Panc1 (cell line): ENCODE results near the gene DGKD. TPM values are rescaled to one million over a fixed set of nuclear protein-coding genes. Genes with fewer than 3 reads are reported as not detected.

ENCODE experiments used
- ATAC-seq: fragments of 200-7000 bp; cut with Tn5 transposase; 2 replicates; pipeline ENCODE4 v1.9.1; 2020; ENCODE audit warnings: mild to moderate bottlenecking, moderate library complexity
- BruUV-seq: library from RNA; stranded (reverse); fragments of 400-500 nt; replicated peaks from 2 replicates; lab custom pipeline; 2021; lab: Mats Ljungman, UMichigan
- CTCF ChIA-PET: fragments of 300-600 bp; sonication (Branson Sonifier 250); formaldehyde crosslinking; loops from one replicate; lab custom pipeline; 2022; ENCODE audit warnings: antibody characterized with exemption; lab: Charles Lee
- POLR2A ChIA-PET: fragments of 300-600 bp; sonication (Branson Sonifier 250); formaldehyde crosslinking; loops from one replicate; lab custom pipeline; 2022; ENCODE audit warnings: antibody characterized with exemption; lab: Charles Lee
- DNase-seq: peaks from one replicate; pipeline ENCODE4 v3.0.0-alpha.2; 2010; ENCODE audit warnings: low read depth, low spot score
- H3K27ac ChIP-seq: 2 replicates; pipeline ENCODE4 v1.5.1; 2011; ENCODE audit warnings: mild to moderate bottlenecking, low read length, inconsistent platforms
- H3K27me3 ChIP-seq: fragments of 200-500 bp; sonication (Bioruptor generic); 2 replicates; pipeline ENCODE4 v1.6.0; 2014; ENCODE audit warnings: low read length, inconsistent platforms; ENCODE audit not compliant: control insufficient read depth, insufficient read depth
- H3K36me3 ChIP-seq: fragments of 200-500 bp; sonication (Bioruptor generic); 2 replicates; pipeline ENCODE4 v1.5.1; 2014; ENCODE audit warnings: inconsistent platforms, mild to moderate bottlenecking, low read length, moderate library complexity; ENCODE audit not compliant: control insufficient read depth, insufficient read depth
- H3K4me1 ChIP-seq: 2 replicates; pipeline ENCODE4 v1.5.1; 2011; ENCODE audit warnings: inconsistent platforms, mild to moderate bottlenecking, low read length, moderate library complexity; ENCODE audit not compliant: control insufficient read depth, insufficient read depth
- H3K4me3 ChIP-seq, 2 experiments: 2 replicates each; pipeline ENCODE4 v1.5.1; 2011 to 2012; ENCODE audit warnings: low read depth in 2 of 2, low read length in 2 of 2, mild to moderate bottlenecking in 2 of 2, inconsistent platforms in 1 of 2, moderate library complexity in 1 of 2
- H3K9me3 ChIP-seq: fragments of 200-500 bp; sonication (Bioruptor generic); 2 replicates; pipeline ENCODE4 v1.5.1; 2014; ENCODE audit warnings: low read depth, mild to moderate bottlenecking, inconsistent platforms, low read length, moderate library complexity; ENCODE audit not compliant: control insufficient read depth, insufficient read depth
- POLR2AphosphoS5 ChIP-seq: IDR thresholded peaks from 2 replicates; pipeline ENCODE4 v1.6.1; 2012; ENCODE audit warnings: mild to moderate bottlenecking, low read depth, low read length, moderate library complexity
- REST ChIP-seq, 2 experiments: IDR thresholded peaks; 2 replicates each; pipeline ENCODE4 v1.6.1; 2011 to 2012; ENCODE audit warnings: low read depth in 2 of 2, control low read depth in 1 of 2, low read length in 1 of 2, mild to moderate bottlenecking in 1 of 2, moderate library complexity in 1 of 2; ENCODE audit not compliant: insufficient read depth in 1 of 2
- SIN3A ChIP-seq: IDR thresholded peaks from 2 replicates; pipeline ENCODE4 v1.6.1; 2012; ENCODE audit warnings: low read depth, mild to moderate bottlenecking, low read length, moderate library complexity, borderline replicate concordance; ENCODE audit not compliant: insufficient read depth
- TCF7L2 ChIP-seq: IDR thresholded peaks from 2 replicates; pipeline ENCODE4 v1.6.1; 2011; ENCODE audit warnings: mild to moderate bottlenecking, low read depth, low read length, inconsistent platforms
- in situ Hi-C: cut with HindIII; loops from 2 replicates; pipeline ENCODE4 v1.10.0; 2016; ENCODE audit warnings: low sequenced_read_pairs, low pct_unique_long_range_greater_than_20kb
- intact Hi-C: fragments of 100-400 bp; cut with micrococcal nuclease; formaldehyde crosslinking; loops from one replicate; pipeline ENCODE4 v1.10.0; 2022; ENCODE audit not compliant: unreplicated experiment
- total RNA-seq: library from RNA; stranded (reverse); gene quantifications from one replicate; pipeline ENCODE4 v1.2.1, GENCODE V29; 2021; ENCODE audit not compliant: unreplicated experiment
- TF ChIP-seq, protein P1 (sequence below): fragments of 450-650 bp; IDR thresholded peaks from 2 replicates; pipeline ENCODE4 v1.5.1; 2017; ENCODE audit warnings: mild to moderate bottlenecking

DGKD gene
- total RNA-seq, 1 experiment from 2014 or later = 89.0 TPM

GRCh38 chr2:233455491-233455890 is 101.2 kb downstream of the DGKD start:
- Histone ChIP-seq H3K36me3 (peaks cover 20% of the 10 kb centered on the region), H3K4me1 (no peaks in the 10 kb centered on the region), H3K4me3 (no peak overlapping the region), H3K9me3 (no peaks in the 10 kb centered on the region), H3K27ac (no peak overlapping the region), H3K27me3 (no peaks in the 10 kb centered on the region)
- DNase-seq (no peak), ATAC-seq (no peak)
- in situ Hi-C loops = no loop called here
- BruUV-seq = no TSS peak
- ChIA-PET POLR2A (no interaction called here), CTCF (no interaction called here)
- TF ChIP-seq REST (IDR thresholded peaks at IDR 0.05; ENCODE audit: insufficient read depth in 1 of 2, low read depth in 2 of 2, low read length in 1 of 2) (no peak), TCF7L2 (no peak), SIN3A (no peak), POLR2AphosphoS5 (no peak)
- TF ChIP-seq, protein P1, sequence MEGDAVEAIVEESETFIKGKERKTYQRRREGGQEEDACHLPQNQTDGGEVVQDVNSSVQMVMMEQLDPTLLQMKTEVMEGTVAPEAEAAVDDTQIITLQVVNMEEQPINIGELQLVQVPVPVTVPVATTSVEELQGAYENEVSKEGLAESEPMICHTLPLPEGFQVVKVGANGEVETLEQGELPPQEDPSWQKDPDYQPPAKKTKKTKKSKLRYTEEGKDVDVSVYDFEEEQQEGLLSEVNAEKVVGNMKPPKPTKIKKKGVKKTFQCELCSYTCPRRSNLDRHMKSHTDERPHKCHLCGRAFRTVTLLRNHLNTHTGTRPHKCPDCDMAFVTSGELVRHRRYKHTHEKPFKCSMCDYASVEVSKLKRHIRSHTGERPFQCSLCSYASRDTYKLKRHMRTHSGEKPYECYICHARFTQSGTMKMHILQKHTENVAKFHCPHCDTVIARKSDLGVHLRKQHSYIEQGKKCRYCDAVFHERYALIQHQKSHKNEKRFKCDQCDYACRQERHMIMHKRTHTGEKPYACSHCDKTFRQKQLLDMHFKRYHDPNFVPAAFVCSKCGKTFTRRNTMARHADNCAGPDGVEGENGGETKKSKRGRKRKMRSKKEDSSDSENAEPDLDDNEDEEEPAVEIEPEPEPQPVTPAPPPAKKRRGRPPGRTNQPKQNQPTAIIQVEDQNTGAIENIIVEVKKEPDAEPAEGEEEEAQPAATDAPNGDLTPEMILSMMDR = no peak
- intact Hi-C loops = no loop called here

GRCh38 chr2:233456111-233456510 is 101.8 kb downstream of the DGKD start:
- in situ Hi-C loops = no loop called here
- Histone ChIP-seq H3K4me1 (no peaks in the 10 kb centered on the region), H3K36me3 (peaks cover 20% of the 10 kb centered on the region), H3K4me3 (no peak overlapping the region), H3K9me3 (no peaks in the 10 kb centered on the region), H3K27me3 (no peaks in the 10 kb centered on the region), H3K27ac (no peak overlapping the region)
- POLR2A ChIA-PET = no interaction called here
- ATAC-seq = no peak
- DNase-seq = no peak
- TF ChIP-seq TCF7L2 = no peak
- TF ChIP-seq SIN3A = no peak
- no peak for TF ChIP-seq REST (IDR thresholded peaks at IDR 0.05; ENCODE audit: insufficient read depth in 1 of 2, low read depth in 2 of 2, low read length in 1 of 2)
- no peak for TF ChIP-seq POLR2AphosphoS5
- TF ChIP-seq, protein P1 = no peak
- CTCF ChIA-PET = no interaction called here
- intact Hi-C loops = no loop called here
- BruUV-seq = no TSS peak
